Testis (tissue), 3 donors: ENCODE measurements around the gene STK33. TPM values are rescaled to one million over a fixed set of nuclear protein-coding genes. Genes with fewer than 3 reads are reported as not detected.

Experiments
- DNase-seq: peaks from one replicate; pipeline ENCODE4 v3.0.0-alpha.2; 2019
- H3K27ac ChIP-seq, 2 donors: fragments of 200-600 bp; sonication (generic); one replicate each; pipeline ENCODE4 v1.5.1; 2019
- H3K27me3 ChIP-seq: fragments of 200-600 bp; sonication (generic); one replicate; pipeline ENCODE4 v1.5.1; 2019
- H3K36me3 ChIP-seq: fragments of 200-600 bp; sonication (generic); one replicate; pipeline ENCODE4 v1.5.1; 2017; ENCODE audit warnings: low read depth; ENCODE audit errors: missing control alignments
- H3K4me1 ChIP-seq: fragments of 200-600 bp; sonication (generic); one replicate; pipeline ENCODE4 v1.5.1; 2019
- H3K4me3 ChIP-seq, 2 donors: fragments of 200-600 bp; sonication (generic); one replicate each; pipeline ENCODE4 v1.5.1; 2017 to 2019
- H3K9me3 ChIP-seq: fragments of 200-600 bp; sonication (generic); one replicate; pipeline ENCODE4 v1.5.1; 2017
- POLR2A ChIP-seq: fragments of 450-650 bp; IDR thresholded peaks from one replicate; pipeline ENCODE4 v1.6.1; 2017; ENCODE audit warnings: antibody characterized with exemption, mild to moderate bottlenecking, moderate library complexity
- WGBS, 2 donors: methylation state at CpG; one replicate each; pipeline ENCODE4 v1.1.5; 2018; 5-methylcytosine and 5-hydroxymethylcytosine counted together
- intact Hi-C: fragments of 100-400 bp; cut with DNase I; formaldehyde crosslinking; loops from one replicate; pipeline ENCODE4 v1.15.1; 2023; ENCODE audit warnings: low total_unique reads
- polyA plus RNA-seq: library from polyadenylated mRNA; stranded (reverse); fragments of 350-450 nt; fragmentation: Illumina TruSeq; extraction: RNeasy Lipid Tissue Mini Kit (QIAGEN cat#74804); gene quantifications from one replicate; pipeline ENCODE4 v1.2.3, GENCODE V29; 2014; ENCODE audit warnings: low read depth, low replicate concordance; ENCODE audit not compliant: insufficient read depth
- total RNA-seq, 2 donors: library from RNA; depleted of rRNA; stranded (reverse); fragments of >200 nt; gene quantifications; one replicate each; pipeline ENCODE4 v1.2.3, GENCODE V29; 2016
- TF ChIP-seq, protein P1 (sequence below), 3 experiments: fragments of 450-650 bp in 2 of 3; fragments of 200-600 bp in 1 of 3; sonication (generic) in 1 of 3; IDR thresholded peaks; one replicate each; pipeline ENCODE4 v1.5.1; 2016 to 2019; ENCODE audit warnings: antibody characterized with exemption in 3 of 3, mild to moderate bottlenecking in 2 of 3, moderate library complexity in 1 of 3

STK33 gene
- total and polyA plus RNA-seq, 3 donors from 2014 or later = 36.6 to 101 (median 49.9) TPM

DNA sequence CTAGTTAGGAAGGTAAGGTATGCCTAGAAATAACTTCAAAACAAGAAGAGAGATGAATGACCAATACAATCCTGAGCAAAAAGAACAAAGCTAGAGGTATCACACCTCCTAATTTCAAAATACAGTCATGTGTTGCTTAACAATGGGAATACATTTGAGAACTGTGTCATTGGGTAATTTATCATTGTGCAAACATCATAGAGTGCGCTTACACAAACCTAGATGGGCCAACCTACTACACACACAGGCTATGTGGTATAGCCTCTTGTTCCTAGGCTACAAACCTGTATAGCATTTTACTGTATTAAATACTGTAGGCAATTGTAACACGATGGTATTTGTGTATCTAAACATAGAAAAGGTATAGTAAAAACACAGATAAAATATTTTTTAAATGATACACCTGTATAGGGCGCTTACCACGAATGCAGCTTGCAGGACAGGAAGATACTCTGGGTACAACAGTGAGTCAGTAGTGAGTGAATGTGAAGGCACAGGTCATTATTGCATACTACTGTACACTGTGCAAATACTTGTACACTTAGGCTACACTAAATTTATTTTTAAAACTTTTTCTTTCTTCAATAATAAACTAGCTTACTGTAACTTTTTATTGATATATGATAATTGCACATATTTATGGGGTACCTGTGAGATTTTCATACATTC, 48.2 kb downstream of the STK33 start:
- 65 to 74% methylated on average over 4 of the region's 4 CpGs for whole genome bisulfite sequencing, 2 donors
- no peaks in the 10 kb centered on the region for H3K4me1 ChIP-seq
- intact Hi-C loops = no loop called here
- H3K36me3 ChIP-seq = no peaks in the 10 kb centered on the region
- no peak for DNase-seq
- H3K27me3 ChIP-seq = no peaks in the 10 kb centered on the region
- H3K4me3 ChIP-seq = no peak overlapping the region
- H3K27ac ChIP-seq = no peak overlapping the region
- no peak for TF ChIP-seq POLR2A
- TF ChIP-seq, protein P1, sequence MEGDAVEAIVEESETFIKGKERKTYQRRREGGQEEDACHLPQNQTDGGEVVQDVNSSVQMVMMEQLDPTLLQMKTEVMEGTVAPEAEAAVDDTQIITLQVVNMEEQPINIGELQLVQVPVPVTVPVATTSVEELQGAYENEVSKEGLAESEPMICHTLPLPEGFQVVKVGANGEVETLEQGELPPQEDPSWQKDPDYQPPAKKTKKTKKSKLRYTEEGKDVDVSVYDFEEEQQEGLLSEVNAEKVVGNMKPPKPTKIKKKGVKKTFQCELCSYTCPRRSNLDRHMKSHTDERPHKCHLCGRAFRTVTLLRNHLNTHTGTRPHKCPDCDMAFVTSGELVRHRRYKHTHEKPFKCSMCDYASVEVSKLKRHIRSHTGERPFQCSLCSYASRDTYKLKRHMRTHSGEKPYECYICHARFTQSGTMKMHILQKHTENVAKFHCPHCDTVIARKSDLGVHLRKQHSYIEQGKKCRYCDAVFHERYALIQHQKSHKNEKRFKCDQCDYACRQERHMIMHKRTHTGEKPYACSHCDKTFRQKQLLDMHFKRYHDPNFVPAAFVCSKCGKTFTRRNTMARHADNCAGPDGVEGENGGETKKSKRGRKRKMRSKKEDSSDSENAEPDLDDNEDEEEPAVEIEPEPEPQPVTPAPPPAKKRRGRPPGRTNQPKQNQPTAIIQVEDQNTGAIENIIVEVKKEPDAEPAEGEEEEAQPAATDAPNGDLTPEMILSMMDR (IDR thresholded peaks at IDR 0.05) = no peak
- no peaks in the 10 kb centered on the region for H3K9me3 ChIP-seq

DNA sequence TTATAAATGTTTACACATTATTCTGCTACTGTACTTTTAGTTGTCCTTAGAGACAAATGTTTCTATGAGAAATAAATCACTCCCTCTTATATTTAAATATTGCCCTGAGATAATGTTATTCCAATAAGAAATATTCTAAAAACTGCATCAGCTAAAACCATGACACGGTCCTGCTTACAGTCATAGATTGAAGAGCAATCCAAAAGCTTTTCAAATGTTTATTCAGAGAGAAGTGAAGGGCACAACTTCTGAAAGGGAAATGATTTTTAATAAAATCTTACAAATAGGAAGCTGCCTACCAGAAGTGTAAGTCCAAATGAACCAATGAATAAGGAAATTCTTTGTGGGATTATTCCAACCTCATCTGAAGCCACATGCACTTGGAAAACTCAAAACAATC, 49.2 kb downstream of the STK33 start:
- no peaks in the 10 kb centered on the region for H3K4me1 ChIP-seq
- intact Hi-C loops = no loop called here
- WGBS, 2 donors = 84 to 90% methylated on average over 1 of the region's 1 CpG
- no peak overlapping the region for H3K27ac ChIP-seq
- H3K36me3 ChIP-seq = no peaks in the 10 kb centered on the region
- TF ChIP-seq POLR2A = no peak
- TF ChIP-seq, protein P1 (IDR thresholded peaks at IDR 0.05) = no peak
- H3K4me3 ChIP-seq = no peak overlapping the region
- no peaks in the 10 kb centered on the region for H3K27me3 ChIP-seq
- DNase-seq = no peak
- H3K9me3 ChIP-seq = no peaks in the 10 kb centered on the region

DNA sequence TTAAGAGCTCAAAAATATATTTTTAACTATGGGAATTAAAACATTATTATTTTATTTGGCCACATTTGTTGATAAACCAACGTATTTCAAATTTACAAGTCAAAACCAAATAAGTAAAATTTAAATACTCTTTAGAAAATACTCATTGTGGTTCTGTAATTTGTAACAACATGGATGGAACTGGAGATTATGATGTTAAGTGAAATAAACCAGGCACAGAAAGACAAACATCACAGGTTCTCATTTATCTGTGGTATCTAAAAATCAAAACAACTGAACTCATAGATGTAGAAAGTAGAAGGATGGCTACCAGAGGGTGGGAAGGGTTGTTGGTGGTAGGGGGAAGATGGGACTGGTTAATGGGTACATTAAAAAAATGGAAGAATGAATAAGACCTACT, 50.8 kb downstream of the STK33 start:
- DNase-seq = no peak
- intact Hi-C loops = no loop called here
- 77 to 79% methylated on average over 1 of the region's 1 CpG for WGBS, 2 donors
- Histone ChIP-seq H3K36me3 (no peaks in the 10 kb centered on the region), H3K4me1 (no peaks in the 10 kb centered on the region), H3K4me3 (no peak overlapping the region), H3K27me3 (no peaks in the 10 kb centered on the region), H3K9me3 (no peaks in the 10 kb centered on the region), H3K27ac (no peak overlapping the region)
- no peak for TF ChIP-seq POLR2A
- TF ChIP-seq, protein P1 (IDR thresholded peaks at IDR 0.05) = no peak

DNA sequence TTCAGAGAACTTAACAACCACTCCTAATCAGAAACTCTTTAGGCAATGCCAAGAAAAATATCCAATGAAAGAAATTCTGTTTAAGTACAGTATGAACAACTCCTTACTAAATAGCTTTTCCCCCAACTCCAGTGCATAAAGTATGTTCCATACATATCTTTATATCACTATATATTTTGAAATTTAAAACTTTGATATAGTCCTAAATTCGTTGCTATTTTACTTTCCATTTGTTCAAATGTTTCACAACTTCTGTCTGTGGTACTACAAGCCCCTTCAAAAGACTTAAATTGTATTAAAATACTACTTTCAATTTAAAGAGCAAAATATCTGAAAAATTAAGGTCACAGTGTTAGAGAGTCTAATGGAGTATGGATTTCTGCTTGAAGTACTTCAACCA, 52.6 kb downstream of the STK33 start:
- Histone ChIP-seq H3K27ac (no peak overlapping the region), H3K27me3 (no peaks in the 10 kb centered on the region), H3K36me3 (no peaks in the 10 kb centered on the region), H3K9me3 (no peaks in the 10 kb centered on the region), H3K4me3 (no peak overlapping the region), H3K4me1 (no peaks in the 10 kb centered on the region)
- intact Hi-C loops = no loop called here
- no peak for TF ChIP-seq POLR2A
- TF ChIP-seq, protein P1 (IDR thresholded peaks at IDR 0.05) = no peak
- DNase-seq = no peak
- 21 to 32% methylated on average over 1 of the region's 1 CpG for WGBS, 2 donors

DNA sequence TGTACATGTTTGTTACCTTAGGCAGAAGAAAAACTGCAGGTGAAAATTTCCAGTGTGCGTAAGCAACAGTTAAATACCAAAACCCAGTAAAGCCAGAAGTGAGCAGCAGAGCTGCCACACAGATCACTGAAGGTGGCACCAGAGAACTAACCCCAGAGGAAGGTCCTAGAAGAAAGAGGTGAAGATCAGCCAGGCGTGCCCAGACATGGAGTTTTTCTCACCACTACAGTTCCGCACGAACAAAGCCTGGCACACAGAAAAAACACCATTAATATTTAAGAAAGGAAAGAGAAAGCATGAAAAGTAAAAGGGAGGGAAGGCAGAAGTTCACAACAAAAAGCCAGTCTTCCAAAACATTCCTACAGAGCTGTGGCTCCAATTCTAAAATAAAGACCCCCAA, 60.7 kb downstream of the STK33 start:
- Histone ChIP-seq H3K27ac (no peak overlapping the region), H3K9me3 (no peaks in the 10 kb centered on the region), H3K4me3 (no peak overlapping the region), H3K36me3 (no peaks in the 10 kb centered on the region), H3K27me3 (no peaks in the 10 kb centered on the region), H3K4me1 (no peaks in the 10 kb centered on the region)
- no peak for DNase-seq
- no peak for TF ChIP-seq POLR2A
- TF ChIP-seq, protein P1 (IDR thresholded peaks at IDR 0.05) = no peak
- WGBS, 2 donors = 91 to 94% methylated on average over 4 of the region's 4 CpGs
- intact Hi-C loops = no loop called here
